Measurements from ENCODE around the gene FGG. TPM values are rescaled to one million over a fixed set of nuclear protein-coding genes. Genes with fewer than 3 reads are reported as not detected.
A peak's percentile ranks its signal among the peaks of the same experiment; 100 is the strongest.

Gene FGG
- total and polyA plus RNA-seq, 2 of the 13 experiments (the other 11 are each of a cell fraction or from before 2014, with no cell fraction given): 1,037 to 2,423 TPM

DNA sequence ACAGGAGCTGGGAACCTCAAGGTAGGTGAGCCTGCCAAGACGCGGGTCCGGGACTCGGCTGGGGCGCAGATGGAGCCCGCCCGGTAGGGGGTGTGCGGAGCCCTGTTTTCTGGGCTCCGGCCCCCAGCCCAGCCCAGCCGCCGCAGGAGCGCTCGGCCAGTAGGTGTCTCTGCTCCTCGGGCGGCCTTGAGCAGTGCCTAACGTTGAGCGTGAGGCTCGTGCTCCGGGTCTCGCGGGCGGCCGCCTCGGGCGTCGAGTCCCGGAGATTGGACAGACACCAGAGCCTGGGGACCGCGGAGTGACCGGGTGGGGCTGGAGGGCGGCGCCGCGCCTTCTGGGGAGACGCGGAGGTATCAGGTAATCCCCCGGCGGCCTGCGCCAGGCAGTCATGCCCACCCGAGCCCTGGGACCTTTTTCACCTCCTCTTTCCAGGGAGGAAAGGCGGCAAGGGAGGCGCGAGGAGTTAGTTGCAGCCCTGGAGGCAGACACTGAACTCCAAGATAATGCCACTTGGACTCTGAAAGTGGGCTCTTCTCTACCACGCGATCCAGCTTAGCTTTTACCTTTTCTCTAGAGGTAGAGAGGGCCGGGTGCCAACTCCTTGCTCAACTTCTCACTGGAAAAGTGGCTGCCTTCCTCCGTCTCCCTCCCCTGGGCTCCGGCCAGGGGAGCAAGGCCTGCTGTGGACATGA is 14.5 kb upstream of the FGG start (continued):
- 0 out of 2 replicates have a peak, but pooled peaks have one; percentile 41 for TF ChIP-seq YEATS2 (CRISPR knock-in tag; IDR thresholded peaks at IDR 0.05; ENCODE audit: borderline replicate concordance)
- 0 out of 2 replicates have a peak, but pooled peaks have one; percentile 30 for TF ChIP-seq HOXA3 (CRISPR knock-in tag; IDR thresholded peaks at IDR 0.05)
- TF ChIP-seq MXD4 (CRISPR knock-in tag; IDR thresholded peaks at IDR 0.05): 0 out of 2 replicates have a peak, but pooled peaks have one; percentile 33
- peak; percentile 71 for TF ChIP-seq SALL1 (CRISPR knock-in tag; IDR thresholded peaks at IDR 0.05)
- TF ChIP-seq ZNF564 (CRISPR knock-in tag; IDR thresholded peaks at IDR 0.05): 0 out of 2 replicates have a peak, but pooled peaks have one; percentile 39
- no peak for TF ChIP-seq PPARG (CRISPR knock-in tag; conservative IDR thresholded peaks at IDR 0.05)
- no peak for TF ChIP-seq ZBTB21 (CRISPR knock-in tag; IDR thresholded peaks at IDR 0.05)
- TF ChIP-seq MAFK (conservative IDR thresholded peaks at IDR 0.05 in 1 of 2, IDR thresholded peaks at IDR 0.05 in 1 of 2; ENCODE audit: low read length in 2 of 2): no peak
- TF ChIP-seq, protein P1, sequence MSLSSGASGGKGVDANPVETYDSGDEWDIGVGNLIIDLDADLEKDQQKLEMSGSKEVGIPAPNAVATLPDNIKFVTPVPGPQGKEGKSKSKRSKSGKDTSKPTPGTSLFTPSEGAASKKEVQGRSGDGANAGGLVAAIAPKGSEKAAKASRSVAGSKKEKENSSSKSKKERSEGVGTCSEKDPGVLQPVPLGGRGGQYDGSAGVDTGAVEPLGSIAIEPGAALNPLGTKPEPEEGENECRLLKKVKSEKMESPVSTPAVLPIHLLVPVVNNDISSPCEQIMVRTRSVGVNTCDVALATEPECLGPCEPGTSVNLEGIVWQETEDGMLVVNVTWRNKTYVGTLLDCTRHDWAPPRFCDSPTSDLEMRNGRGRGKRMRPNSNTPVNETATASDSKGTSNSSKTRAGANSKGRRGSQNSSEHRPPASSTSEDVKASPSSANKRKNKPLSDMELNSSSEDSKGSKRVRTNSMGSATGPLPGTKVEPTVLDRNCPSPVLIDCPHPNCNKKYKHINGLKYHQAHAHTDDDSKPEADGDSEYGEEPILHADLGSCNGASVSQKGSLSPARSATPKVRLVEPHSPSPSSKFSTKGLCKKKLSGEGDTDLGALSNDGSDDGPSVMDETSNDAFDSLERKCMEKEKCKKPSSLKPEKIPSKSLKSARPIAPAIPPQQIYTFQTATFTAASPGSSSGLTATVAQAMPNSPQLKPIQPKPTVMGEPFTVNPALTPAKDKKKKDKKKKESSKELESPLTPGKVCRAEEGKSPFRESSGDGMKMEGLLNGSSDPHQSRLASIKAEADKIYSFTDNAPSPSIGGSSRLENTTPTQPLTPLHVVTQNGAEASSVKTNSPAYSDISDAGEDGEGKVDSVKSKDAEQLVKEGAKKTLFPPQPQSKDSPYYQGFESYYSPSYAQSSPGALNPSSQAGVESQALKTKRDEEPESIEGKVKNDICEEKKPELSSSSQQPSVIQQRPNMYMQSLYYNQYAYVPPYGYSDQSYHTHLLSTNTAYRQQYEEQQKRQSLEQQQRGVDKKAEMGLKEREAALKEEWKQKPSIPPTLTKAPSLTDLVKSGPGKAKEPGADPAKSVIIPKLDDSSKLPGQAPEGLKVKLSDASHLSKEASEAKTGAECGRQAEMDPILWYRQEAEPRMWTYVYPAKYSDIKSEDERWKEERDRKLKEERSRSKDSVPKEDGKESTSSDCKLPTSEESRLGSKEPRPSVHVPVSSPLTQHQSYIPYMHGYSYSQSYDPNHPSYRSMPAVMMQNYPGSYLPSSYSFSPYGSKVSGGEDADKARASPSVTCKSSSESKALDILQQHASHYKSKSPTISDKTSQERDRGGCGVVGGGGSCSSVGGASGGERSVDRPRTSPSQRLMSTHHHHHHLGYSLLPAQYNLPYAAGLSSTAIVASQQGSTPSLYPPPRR (CRISPR knock-in tag; IDR thresholded peaks at IDR 0.05; ENCODE audit: borderline replicate concordance): 0 out of 2 replicates have a peak, but pooled peaks have one; percentile 24
- 0 out of 2 replicates have a peak, but pooled peaks have one; percentile 37 for TF ChIP-seq NFKBIZ (CRISPR knock-in tag; IDR thresholded peaks at IDR 0.05)
- TF ChIP-seq ZNF556 (CRISPR knock-in tag; IDR thresholded peaks at IDR 0.05; ENCODE audit: borderline replicate concordance): peak; percentile 75; the same call in 1 of the 2 replicates
- TF ChIP-seq, protein P2, sequence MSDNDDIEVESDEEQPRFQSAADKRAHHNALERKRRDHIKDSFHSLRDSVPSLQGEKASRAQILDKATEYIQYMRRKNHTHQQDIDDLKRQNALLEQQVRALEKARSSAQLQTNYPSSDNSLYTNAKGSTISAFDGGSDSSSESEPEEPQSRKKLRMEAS (IDR thresholded peaks at IDR 0.05): peak; percentile 83
- 0 out of 2 replicates have a peak, but pooled peaks have one; percentile 43 for TF ChIP-seq DR1 (CRISPR knock-in tag; IDR thresholded peaks at IDR 0.05)
- TF ChIP-seq PRMT3 (CRISPR knock-in tag; IDR thresholded peaks at IDR 0.05; ENCODE audit: borderline replicate concordance, low read depth): peak; percentile 39; the same call in 1 of the 2 replicates
- TF ChIP-seq, protein P3, sequence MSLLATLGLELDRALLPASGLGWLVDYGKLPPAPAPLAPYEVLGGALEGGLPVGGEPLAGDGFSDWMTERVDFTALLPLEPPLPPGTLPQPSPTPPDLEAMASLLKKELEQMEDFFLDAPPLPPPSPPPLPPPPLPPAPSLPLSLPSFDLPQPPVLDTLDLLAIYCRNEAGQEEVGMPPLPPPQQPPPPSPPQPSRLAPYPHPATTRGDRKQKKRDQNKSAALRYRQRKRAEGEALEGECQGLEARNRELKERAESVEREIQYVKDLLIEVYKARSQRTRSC (CRISPR knock-in tag; IDR thresholded peaks at IDR 0.05; ENCODE audit: low read depth): peak; percentile 65; the same call in 1 of the 2 replicates
- TF ChIP-seq REPIN1 (CRISPR knock-in tag; IDR thresholded peaks at IDR 0.05; ENCODE audit: borderline replicate concordance, low read depth): peak; percentile 44; the same call in 1 of the 2 replicates
- 0 out of 2 replicates have a peak, but pooled peaks have one; percentile 38 for TF ChIP-seq ZNF256 (CRISPR knock-in tag; conservative IDR thresholded peaks at IDR 0.05)
- 0 out of 2 replicates have a peak, but pooled peaks have one; percentile 32 for TF ChIP-seq CAMTA2 (CRISPR knock-in tag; IDR thresholded peaks at IDR 0.05; ENCODE audit: borderline replicate concordance)
- peak; percentile 41; the same call in 1 of the 2 replicates for TF ChIP-seq TBX2 (CRISPR knock-in tag; IDR thresholded peaks at IDR 0.05; ENCODE audit: borderline replicate concordance)
- TF ChIP-seq ZNF788 (CRISPR knock-in tag; IDR thresholded peaks at IDR 0.05; ENCODE audit: borderline replicate concordance): peak; percentile 54; the same call in 1 of the 2 replicates
- TF ChIP-seq, protein P4, sequence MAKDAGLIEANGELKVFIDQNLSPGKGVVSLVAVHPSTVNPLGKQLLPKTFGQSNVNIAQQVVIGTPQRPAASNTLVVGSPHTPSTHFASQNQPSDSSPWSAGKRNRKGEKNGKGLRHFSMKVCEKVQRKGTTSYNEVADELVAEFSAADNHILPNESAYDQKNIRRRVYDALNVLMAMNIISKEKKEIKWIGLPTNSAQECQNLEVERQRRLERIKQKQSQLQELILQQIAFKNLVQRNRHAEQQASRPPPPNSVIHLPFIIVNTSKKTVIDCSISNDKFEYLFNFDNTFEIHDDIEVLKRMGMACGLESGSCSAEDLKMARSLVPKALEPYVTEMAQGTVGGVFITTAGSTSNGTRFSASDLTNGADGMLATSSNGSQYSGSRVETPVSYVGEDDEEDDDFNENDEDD (CRISPR knock-in tag; IDR thresholded peaks at IDR 0.05; ENCODE audit: borderline replicate concordance): peak; percentile 80; the same call in 1 of the 2 replicates
- no peak for TF ChIP-seq SIX1 (CRISPR knock-in tag; IDR thresholded peaks at IDR 0.05; ENCODE audit: borderline replicate concordance)

Data from HepG2 (cell line).